ENCODE measurements around the gene BRPF1. TPM values are rescaled to one million over a fixed set of nuclear protein-coding genes. Genes with fewer than 3 reads are reported as not detected.

The BRPF1 gene
- total RNA-seq, 1 donor from 2014 or later = 40.6 TPM

DNA sequence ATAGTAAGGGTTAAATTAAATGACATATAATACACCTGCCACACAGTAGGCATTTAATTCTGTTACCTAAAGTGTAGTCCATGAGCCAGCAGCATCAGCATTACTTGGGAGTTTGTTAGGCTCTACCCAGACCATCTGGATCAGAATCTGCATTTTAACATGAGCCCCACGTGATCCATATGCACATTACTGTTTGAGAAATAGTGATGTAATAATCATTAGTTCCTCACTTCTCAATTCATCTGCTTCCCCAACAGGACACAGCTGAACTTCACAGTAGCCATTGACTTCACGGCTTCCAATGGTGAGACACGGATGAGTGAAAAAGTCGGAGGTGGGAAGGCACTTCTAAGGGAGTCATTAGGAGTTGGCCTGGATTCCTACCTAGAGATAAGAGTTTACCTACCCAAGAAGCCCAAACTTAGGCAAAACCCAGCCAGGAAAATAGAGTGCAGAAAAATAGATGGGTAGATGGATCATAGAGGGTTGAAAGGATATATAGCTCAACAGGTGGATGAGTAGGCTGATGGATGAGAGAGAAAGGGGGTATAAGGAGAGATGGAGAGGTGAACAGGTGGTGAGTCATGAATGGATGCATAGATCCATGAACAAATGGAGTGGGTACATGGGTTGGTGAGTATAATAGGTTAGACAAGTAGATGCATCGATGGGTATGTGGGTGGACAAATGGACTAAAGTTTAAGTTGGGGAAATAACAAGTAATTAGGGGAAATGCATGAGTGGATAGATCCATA lies 14.6 kb upstream of the BRPF1 start:
- DNase-seq (ENCODE audit: low spot score) = no peak
- peaks cover 6% of the 10 kb centered on the region for H3K36me3 Mint-ChIP-seq (ENCODE audit: low read depth, unreplicated experiment)
- TF ChIP-seq, protein P1, sequence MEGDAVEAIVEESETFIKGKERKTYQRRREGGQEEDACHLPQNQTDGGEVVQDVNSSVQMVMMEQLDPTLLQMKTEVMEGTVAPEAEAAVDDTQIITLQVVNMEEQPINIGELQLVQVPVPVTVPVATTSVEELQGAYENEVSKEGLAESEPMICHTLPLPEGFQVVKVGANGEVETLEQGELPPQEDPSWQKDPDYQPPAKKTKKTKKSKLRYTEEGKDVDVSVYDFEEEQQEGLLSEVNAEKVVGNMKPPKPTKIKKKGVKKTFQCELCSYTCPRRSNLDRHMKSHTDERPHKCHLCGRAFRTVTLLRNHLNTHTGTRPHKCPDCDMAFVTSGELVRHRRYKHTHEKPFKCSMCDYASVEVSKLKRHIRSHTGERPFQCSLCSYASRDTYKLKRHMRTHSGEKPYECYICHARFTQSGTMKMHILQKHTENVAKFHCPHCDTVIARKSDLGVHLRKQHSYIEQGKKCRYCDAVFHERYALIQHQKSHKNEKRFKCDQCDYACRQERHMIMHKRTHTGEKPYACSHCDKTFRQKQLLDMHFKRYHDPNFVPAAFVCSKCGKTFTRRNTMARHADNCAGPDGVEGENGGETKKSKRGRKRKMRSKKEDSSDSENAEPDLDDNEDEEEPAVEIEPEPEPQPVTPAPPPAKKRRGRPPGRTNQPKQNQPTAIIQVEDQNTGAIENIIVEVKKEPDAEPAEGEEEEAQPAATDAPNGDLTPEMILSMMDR (IDR thresholded peaks at IDR 0.05; ENCODE audit: unreplicated experiment) = no peak
- peaks cover 2% of the 10 kb centered on the region for H3K27me3 Mint-ChIP-seq (ENCODE audit: unreplicated experiment)
- H3K9me3 Mint-ChIP-seq (ENCODE audit: unreplicated experiment) = no peaks in the 10 kb centered on the region
- no peaks in the 10 kb centered on the region for H3K4me1 Mint-ChIP-seq (ENCODE audit: unreplicated experiment)
- H3K27ac Mint-ChIP-seq (ENCODE audit: unreplicated experiment) = no peak overlapping the region
- no peak overlapping the region for H3K4me3 Mint-ChIP-seq (ENCODE audit: unreplicated experiment)

DNA sequence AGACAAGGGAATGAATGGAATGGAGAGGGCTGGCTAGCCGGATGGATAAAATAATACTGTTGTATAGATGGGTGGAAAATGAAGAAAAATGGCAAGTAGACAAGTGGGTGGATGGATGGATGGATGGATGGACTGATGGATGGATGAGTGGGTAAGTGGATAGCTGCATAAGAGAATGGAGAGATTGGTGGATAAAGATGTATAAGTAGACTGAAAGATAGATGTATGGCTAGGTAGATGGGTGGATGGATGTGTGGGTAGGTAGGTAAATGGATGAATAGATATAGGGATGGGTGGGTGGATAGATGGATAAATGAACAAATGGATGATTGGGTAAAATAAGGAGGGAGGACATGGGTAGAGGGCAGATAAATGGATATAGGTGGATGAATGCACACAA lies 14.0 kb upstream of the BRPF1 start:
- H3K9me3 Mint-ChIP-seq (ENCODE audit: unreplicated experiment) = no peaks in the 10 kb centered on the region

DNA sequence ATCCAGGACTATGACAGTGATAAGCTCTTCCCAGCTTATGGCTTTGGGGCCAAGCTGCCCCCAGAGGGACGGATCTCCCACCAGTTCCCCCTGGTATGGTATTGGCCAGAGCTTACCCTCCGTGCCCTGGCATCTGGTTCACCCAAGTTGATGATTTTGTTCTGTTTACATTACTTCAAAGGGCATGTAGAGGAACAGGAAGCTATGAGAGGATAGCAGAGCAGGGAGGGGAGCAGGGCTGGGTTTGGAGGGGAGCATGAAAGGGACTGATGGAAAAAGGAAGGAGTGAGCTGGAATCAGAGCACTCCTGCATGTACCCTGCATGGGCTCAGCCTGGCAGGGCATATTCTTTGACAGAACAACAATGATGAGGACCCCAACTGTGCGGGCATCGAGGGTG lies 13.4 kb upstream of the BRPF1 start:
- TF ChIP-seq, protein P1 (IDR thresholded peaks at IDR 0.05; ENCODE audit: unreplicated experiment) = no peak
- peaks cover 4% of the 10 kb centered on the region for H3K36me3 Mint-ChIP-seq (ENCODE audit: low read depth, unreplicated experiment)
- H3K4me3 Mint-ChIP-seq (ENCODE audit: unreplicated experiment) = no peak overlapping the region
- H3K27me3 Mint-ChIP-seq (ENCODE audit: unreplicated experiment) = peaks cover 1% of the 10 kb centered on the region
- DNase-seq (ENCODE audit: low spot score) = no peak
- no peaks in the 10 kb centered on the region for H3K9me3 Mint-ChIP-seq (ENCODE audit: unreplicated experiment)
- H3K27ac Mint-ChIP-seq (ENCODE audit: unreplicated experiment) = no peak overlapping the region
- no peaks in the 10 kb centered on the region for H3K4me1 Mint-ChIP-seq (ENCODE audit: unreplicated experiment)

More for the DNA sequence above, 14.0 kb upstream of the BRPF1 start:
- TF ChIP-seq, protein P1 (IDR thresholded peaks at IDR 0.05; ENCODE audit: unreplicated experiment) = no peak
- H3K27me3 Mint-ChIP-seq (ENCODE audit: unreplicated experiment) = peaks cover 2% of the 10 kb centered on the region
- H3K27ac Mint-ChIP-seq (ENCODE audit: unreplicated experiment) = no peak overlapping the region
- DNase-seq (ENCODE audit: low spot score) = no peak
- H3K4me1 Mint-ChIP-seq (ENCODE audit: unreplicated experiment) = no peaks in the 10 kb centered on the region
- H3K36me3 Mint-ChIP-seq (ENCODE audit: low read depth, unreplicated experiment) = peaks cover 6% of the 10 kb centered on the region
- H3K4me3 Mint-ChIP-seq (ENCODE audit: unreplicated experiment) = no peak overlapping the region

DNA sequence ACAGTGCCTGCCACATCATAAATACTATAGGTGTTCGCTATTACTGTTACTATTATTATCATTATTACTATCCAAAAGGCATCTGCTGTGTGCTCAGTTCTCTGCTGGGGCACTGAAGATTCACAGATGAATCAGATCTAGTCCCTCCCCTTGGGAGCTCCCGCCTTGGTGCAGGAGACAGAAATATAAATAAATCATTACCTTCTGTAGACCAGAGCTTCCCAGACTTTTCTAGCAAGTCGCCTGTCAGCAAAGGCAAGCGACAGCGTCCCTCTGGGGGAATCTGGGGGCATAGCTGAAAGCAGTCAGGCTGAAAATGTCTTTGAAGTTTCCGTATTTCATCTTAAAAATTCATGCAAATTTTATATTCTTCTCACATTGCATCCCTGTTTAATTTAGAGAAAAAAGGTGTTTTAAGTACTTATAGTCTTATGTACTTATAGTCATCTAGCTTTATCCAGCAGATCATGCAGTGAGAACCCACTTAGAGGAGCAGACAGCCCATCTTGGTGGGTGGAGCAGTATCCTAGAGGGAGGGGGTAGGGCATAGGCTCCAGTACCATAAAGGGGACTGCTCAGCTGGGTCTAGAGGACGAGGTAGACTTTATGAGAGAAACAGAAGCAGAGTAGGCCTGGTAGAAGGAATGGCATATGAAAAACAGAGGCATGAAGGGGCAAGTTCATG lies 10.4 kb upstream of the BRPF1 start:
- Mint-ChIP-seq H3K36me3 (ENCODE audit: low read depth, unreplicated experiment) (no peaks in the 10 kb centered on the region), H3K4me1 (ENCODE audit: unreplicated experiment) (no peaks in the 10 kb centered on the region), H3K27ac (ENCODE audit: unreplicated experiment) (no peak overlapping the region), H3K27me3 (ENCODE audit: unreplicated experiment) (peaks cover 3% of the 10 kb centered on the region), H3K9me3 (ENCODE audit: unreplicated experiment) (no peaks in the 10 kb centered on the region), H3K4me3 (ENCODE audit: unreplicated experiment) (no peak overlapping the region)
- TF ChIP-seq, protein P1 (IDR thresholded peaks at IDR 0.05; ENCODE audit: unreplicated experiment) = no peak
- DNase-seq (ENCODE audit: low spot score) = no peak

DNA sequence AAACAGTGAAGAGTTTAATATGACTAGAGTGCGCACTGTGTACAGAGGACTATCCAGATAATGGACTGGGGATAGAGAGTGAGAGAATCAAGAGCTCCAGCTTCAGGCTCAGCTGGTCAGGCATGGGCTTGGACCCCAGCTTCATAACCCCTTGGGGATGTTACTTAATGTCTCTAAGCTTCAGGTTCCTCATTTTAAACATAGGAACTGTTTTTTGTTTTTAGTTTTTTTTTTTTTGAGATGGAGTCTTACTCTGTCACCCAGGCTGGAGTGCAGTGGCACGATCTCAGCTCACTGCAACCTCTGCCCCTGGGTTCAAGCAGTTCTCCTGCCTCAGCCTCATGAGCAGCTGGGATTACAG lies 9.9 kb upstream of the BRPF1 start:
- no peak overlapping the region for H3K27ac Mint-ChIP-seq (ENCODE audit: unreplicated experiment)
- H3K9me3 Mint-ChIP-seq (ENCODE audit: unreplicated experiment) = no peaks in the 10 kb centered on the region
- no peaks in the 10 kb centered on the region for H3K4me1 Mint-ChIP-seq (ENCODE audit: unreplicated experiment)
- no peak overlapping the region for H3K4me3 Mint-ChIP-seq (ENCODE audit: unreplicated experiment)
- peaks cover 3% of the 10 kb centered on the region for H3K27me3 Mint-ChIP-seq (ENCODE audit: unreplicated experiment)
- no peaks in the 10 kb centered on the region for H3K36me3 Mint-ChIP-seq (ENCODE audit: low read depth, unreplicated experiment)
- TF ChIP-seq, protein P1 (IDR thresholded peaks at IDR 0.05; ENCODE audit: unreplicated experiment) = no peak
- DNase-seq (ENCODE audit: low spot score) = no peak
